Measurements from ENCODE around the gene TSPAN15. TPM values are rescaled to one million over a fixed set of nuclear protein-coding genes. Genes with fewer than 3 reads are reported as not detected.

Gene TSPAN15
- total RNA-seq, 3 donors from 2014 or later, result 53.3 to 89.5 (median 65.0) TPM

DNA sequence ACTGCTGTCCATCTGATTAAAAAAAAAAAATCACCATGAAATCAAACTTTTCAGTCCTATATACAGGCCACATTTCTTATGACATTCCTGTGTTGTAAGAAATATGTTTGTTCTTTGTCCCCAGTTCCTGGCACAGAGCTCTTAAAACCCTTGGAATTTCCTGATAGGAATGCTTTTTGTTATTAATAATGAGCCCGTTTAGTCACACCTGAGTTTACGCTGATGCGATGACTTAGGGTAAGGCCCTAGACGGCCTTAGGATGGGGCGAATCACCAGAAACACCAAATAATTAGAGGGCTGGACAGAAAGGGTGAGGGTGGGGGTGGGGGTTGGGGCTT is 17.5 kb downstream of the TSPAN15 start:
- Histone ChIP-seq H3K36me3 (no peaks in the 10 kb centered on the region), H3K27me3 (no peaks in the 10 kb centered on the region), H3K4me1 (peaks cover 0 to 5% of the 10 kb centered on the region in 2 donors), H3K9me3 (no peaks in the 10 kb centered on the region), H3K27ac (peak overlapping the region; percentile 57 to 81), H3K4me3 (no peak overlapping the region)
- DNase-seq (ENCODE audit: low spot score in 2 of 2), result no peak
- TF ChIP-seq, protein P1, sequence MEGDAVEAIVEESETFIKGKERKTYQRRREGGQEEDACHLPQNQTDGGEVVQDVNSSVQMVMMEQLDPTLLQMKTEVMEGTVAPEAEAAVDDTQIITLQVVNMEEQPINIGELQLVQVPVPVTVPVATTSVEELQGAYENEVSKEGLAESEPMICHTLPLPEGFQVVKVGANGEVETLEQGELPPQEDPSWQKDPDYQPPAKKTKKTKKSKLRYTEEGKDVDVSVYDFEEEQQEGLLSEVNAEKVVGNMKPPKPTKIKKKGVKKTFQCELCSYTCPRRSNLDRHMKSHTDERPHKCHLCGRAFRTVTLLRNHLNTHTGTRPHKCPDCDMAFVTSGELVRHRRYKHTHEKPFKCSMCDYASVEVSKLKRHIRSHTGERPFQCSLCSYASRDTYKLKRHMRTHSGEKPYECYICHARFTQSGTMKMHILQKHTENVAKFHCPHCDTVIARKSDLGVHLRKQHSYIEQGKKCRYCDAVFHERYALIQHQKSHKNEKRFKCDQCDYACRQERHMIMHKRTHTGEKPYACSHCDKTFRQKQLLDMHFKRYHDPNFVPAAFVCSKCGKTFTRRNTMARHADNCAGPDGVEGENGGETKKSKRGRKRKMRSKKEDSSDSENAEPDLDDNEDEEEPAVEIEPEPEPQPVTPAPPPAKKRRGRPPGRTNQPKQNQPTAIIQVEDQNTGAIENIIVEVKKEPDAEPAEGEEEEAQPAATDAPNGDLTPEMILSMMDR (IDR thresholded peaks at IDR 0.05), result no peak
- no peak for TF ChIP-seq POLR2A (IDR thresholded peaks at IDR 0.05)
- intact Hi-C loops (cut with DNase I; ENCODE audit: low total_unique reads), result no loop called here

DNA sequence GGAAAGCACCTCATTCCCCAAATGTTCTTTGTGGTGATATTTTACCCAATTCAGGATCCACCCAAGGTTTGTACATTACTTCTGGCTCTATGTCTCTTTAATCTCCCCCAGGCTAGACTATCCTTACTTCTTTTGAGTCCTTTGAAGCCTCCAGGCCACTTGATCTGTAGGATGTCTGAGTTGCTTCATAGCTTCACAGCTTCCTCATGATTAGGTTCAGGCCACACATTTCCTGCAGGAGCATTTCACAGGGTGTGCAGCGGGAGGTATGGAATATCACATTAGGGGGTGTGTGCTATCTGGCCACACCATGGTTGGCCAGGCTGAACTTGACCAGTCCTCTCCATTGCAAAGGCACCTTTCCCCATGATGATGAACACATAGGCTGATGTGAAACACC is 18.7 kb downstream of the TSPAN15 start:
- Histone ChIP-seq H3K27ac (no peak overlapping the region), H3K36me3 (no peaks in the 10 kb centered on the region), H3K9me3 (no peaks in the 10 kb centered on the region), H3K4me3 (no peak overlapping the region), H3K27me3 (no peaks in the 10 kb centered on the region), H3K4me1 (peaks cover 0 to under 1% of the 10 kb centered on the region in 2 donors)
- TF ChIP-seq, protein P1 (IDR thresholded peaks at IDR 0.05), result no peak
- TF ChIP-seq POLR2AphosphoS5 (IDR thresholded peaks at IDR 0.05), result no peak
- TF ChIP-seq POLR2A (IDR thresholded peaks at IDR 0.05), result no peak
- DNase-seq (ENCODE audit: low spot score in 2 of 2), result no peak
- intact Hi-C loops (cut with DNase I; ENCODE audit: low total_unique reads), result no loop called here

DNA sequence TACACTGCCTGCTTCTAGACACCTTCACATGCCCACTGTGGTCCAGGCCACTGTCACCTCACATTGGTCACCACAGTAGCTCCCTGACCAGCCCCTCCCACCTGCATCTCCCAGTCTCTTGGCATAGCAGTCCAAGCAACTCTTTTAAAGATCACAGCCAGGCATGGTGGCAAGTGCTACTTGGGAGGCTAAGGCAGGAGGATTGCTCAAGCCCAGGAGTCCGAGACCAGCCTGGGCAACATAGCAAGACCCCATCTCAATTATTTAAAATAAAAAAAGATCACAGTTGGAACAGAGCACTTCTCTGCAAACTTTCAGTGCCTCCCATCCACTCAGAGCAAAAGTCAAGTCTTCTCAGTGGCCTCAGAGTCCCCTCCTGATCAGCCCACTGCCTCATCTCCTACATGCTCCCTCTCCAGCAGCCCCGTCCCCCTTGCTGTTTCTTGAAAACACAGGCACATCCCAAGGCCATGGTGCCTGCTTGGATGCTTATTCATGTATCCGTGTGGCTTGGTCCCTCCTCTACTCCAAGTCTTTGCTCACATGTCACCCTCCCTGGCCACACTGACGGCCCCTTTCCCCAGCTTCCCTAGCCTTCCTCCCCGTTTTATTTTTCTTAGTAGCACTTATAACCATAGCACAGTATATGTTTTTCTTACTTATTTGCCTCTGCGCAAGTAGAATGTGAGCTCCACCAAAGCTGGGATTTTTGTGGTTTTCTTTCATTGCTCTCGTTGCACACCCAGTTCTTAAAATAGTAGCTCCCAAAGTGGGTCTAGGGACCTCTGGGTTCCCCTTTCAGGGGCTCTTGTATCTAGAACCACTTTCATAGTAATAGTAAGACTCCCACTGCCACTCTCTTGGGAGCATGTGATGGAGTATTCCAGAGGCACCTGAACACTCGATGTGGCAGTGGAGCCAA is 19.5 kb downstream of the TSPAN15 start:
- no peak for TF ChIP-seq POLR2AphosphoS5 (IDR thresholded peaks at IDR 0.05)
- TF ChIP-seq, protein P1 (IDR thresholded peaks at IDR 0.05), result no peak
- TF ChIP-seq POLR2A (IDR thresholded peaks at IDR 0.05), result no peak
- H3K4me3 ChIP-seq, result no peak overlapping the region
- H3K9me3 ChIP-seq, result no peaks in the 10 kb centered on the region
- intact Hi-C loops (cut with DNase I; ENCODE audit: low total_unique reads), result no loop called here
- no peak overlapping the region for H3K27ac ChIP-seq
- no peak for DNase-seq (ENCODE audit: low spot score in 2 of 2)
- H3K36me3 ChIP-seq, result no peaks in the 10 kb centered on the region
- H3K27me3 ChIP-seq, result no peaks in the 10 kb centered on the region
- no peaks in the 10 kb centered on the region for H3K4me1 ChIP-seq

- TF ChIP-seq POLR2AphosphoS5 (IDR thresholded peaks at IDR 0.05) (no peak), POLR2A (IDR thresholded peaks at IDR 0.05) (no peak)
- TF ChIP-seq, protein P1 (IDR thresholded peaks at IDR 0.05), result no peak
- Histone ChIP-seq H3K4me1 (no peaks in the 10 kb centered on the region), H3K4me3 (no peak overlapping the region), H3K36me3 (no peaks in the 10 kb centered on the region), H3K27ac (no peak overlapping the region), H3K27me3 (no peaks in the 10 kb centered on the region), H3K9me3 (no peaks in the 10 kb centered on the region)
- DNase-seq (ENCODE audit: low spot score in 2 of 2), result no peak
- intact Hi-C loops (cut with DNase I; ENCODE audit: low total_unique reads), result no loop called here
These were observed 20.9 kb downstream of the TSPAN15 start for GRCh38 chr10:69472142-69472541.

- TF ChIP-seq POLR2AphosphoS5 (IDR thresholded peaks at IDR 0.05) (no peak), POLR2A (IDR thresholded peaks at IDR 0.05) (no peak)
- TF ChIP-seq, protein P1 (IDR thresholded peaks at IDR 0.05), result no peak
- Histone ChIP-seq H3K27me3 (no peaks in the 10 kb centered on the region), H3K4me1 (no peaks in the 10 kb centered on the region), H3K9me3 (no peaks in the 10 kb centered on the region), H3K36me3 (no peaks in the 10 kb centered on the region), H3K27ac (peak overlapping the region in 1 of 2 donors; percentile 6), H3K4me3 (no peak overlapping the region)
- no peak for DNase-seq (ENCODE audit: low spot score in 2 of 2)
- intact Hi-C loops (cut with DNase I; ENCODE audit: low total_unique reads), result no loop called here
These were observed 21.3 kb downstream of the TSPAN15 start for GRCh38 chr10:69472544-69472943.

Data from breast epithelium (tissue), 4 donors.